PFSK-1 (cell line): ENCODE data around the gene ALG6.

Experiments
- FOXP2 ChIP-seq: optimal IDR thresholded peaks from 2 replicates; pipeline ENCODE3; 2011; ENCODE audit warnings: borderline replicate concordance, control low read depth, inconsistent platforms; ENCODE audit not compliant: insufficient read depth; ENCODE audit errors: extremely low read length, extremely low read depth
- POLR2AphosphoS5 ChIP-seq: IDR thresholded peaks from 2 replicates; pipeline ENCODE4 v1.6.1; 2012; ENCODE audit warnings: low read depth, mild to moderate bottlenecking, control low read depth, low read length, moderate library complexity
- SIN3A ChIP-seq: IDR thresholded peaks from 2 replicates; pipeline ENCODE4 v1.6.1; 2012; ENCODE audit warnings: mild to moderate bottlenecking, low read length, moderate library complexity, borderline replicate concordance; ENCODE audit not compliant: insufficient read depth
- TAF1 ChIP-seq: IDR thresholded peaks from 2 replicates; pipeline ENCODE4 v1.6.1; 2012; ENCODE audit warnings: low read length, control low read depth, borderline replicate concordance; ENCODE audit not compliant: insufficient read depth
- TF ChIP-seq, protein P1 (sequence below), 2 experiments: IDR thresholded peaks; 2 replicates each; pipeline versions ENCODE4 v1.6.1 to v1.8.0; 2011 to 2012; ENCODE audit warnings: low read depth in 2 of 2, low read length in 2 of 2, control low read depth in 1 of 2, inconsistent platforms in 1 of 2, mild to moderate bottlenecking in 1 of 2, moderate library complexity in 1 of 2; ENCODE audit not compliant: insufficient read depth in 1 of 2

The ALG6 gene

DNA sequence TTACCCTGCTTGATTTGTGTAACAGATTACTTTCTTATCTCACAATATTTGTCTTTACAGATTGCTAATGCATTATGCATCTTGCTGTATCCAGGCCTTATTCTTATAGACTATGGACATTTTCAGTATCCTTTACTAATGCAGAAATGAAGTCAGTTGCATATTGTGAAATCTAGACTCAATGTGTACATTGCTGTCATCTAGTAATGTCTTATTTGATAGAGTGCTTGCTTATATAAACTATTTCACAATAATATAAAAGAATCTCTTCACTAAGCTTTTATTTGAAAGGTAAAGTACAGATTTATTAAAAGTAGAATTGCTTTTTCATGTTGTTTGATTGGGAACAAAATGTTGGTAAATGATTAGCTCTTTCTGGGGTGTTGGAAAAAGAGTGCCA, 39.6 kb downstream of the ALG6 start:
- TF ChIP-seq SIN3A (no peak), FOXP2 (no peak), TAF1 (no peak), POLR2AphosphoS5 (no peak)
- TF ChIP-seq, protein P1, sequence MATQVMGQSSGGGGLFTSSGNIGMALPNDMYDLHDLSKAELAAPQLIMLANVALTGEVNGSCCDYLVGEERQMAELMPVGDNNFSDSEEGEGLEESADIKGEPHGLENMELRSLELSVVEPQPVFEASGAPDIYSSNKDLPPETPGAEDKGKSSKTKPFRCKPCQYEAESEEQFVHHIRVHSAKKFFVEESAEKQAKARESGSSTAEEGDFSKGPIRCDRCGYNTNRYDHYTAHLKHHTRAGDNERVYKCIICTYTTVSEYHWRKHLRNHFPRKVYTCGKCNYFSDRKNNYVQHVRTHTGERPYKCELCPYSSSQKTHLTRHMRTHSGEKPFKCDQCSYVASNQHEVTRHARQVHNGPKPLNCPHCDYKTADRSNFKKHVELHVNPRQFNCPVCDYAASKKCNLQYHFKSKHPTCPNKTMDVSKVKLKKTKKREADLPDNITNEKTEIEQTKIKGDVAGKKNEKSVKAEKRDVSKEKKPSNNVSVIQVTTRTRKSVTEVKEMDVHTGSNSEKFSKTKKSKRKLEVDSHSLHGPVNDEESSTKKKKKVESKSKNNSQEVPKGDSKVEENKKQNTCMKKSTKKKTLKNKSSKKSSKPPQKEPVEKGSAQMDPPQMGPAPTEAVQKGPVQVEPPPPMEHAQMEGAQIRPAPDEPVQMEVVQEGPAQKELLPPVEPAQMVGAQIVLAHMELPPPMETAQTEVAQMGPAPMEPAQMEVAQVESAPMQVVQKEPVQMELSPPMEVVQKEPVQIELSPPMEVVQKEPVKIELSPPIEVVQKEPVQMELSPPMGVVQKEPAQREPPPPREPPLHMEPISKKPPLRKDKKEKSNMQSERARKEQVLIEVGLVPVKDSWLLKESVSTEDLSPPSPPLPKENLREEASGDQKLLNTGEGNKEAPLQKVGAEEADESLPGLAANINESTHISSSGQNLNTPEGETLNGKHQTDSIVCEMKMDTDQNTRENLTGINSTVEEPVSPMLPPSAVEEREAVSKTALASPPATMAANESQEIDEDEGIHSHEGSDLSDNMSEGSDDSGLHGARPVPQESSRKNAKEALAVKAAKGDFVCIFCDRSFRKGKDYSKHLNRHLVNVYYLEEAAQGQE (IDR thresholded peaks at IDR 0.05; ENCODE audit: insufficient read depth in 1 of 2, low read depth in 2 of 2, low read length in 2 of 2), result no peak

DNA sequence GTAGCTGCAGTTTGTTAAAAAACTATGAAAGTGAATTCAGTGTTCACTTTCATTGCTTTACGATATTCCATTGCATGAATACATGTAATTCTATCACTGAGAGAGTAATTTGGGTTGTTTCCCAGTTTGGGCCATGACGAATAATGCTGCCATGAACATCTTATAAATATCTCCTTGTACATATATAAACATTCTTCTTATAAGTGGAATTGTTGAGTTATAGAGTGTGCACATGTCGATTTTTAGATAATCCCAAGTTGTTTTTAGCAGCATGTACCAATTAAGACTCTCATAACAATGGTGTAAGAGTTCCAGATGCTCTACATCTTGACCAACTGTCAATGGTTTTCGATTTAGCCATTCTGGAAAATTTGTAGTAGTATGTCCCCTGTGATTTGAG, 40.9 kb downstream of the ALG6 start:
- no peak for TF ChIP-seq TAF1
- TF ChIP-seq FOXP2, result no peak
- no peak for TF ChIP-seq SIN3A
- no peak for TF ChIP-seq POLR2AphosphoS5
- TF ChIP-seq, protein P1 (IDR thresholded peaks at IDR 0.05; ENCODE audit: insufficient read depth in 1 of 2, low read depth in 2 of 2, low read length in 2 of 2), result no peak

GRCh38 chr1:63411066-63411465, 43.6 kb downstream of the ALG6 start:
- TF ChIP-seq, protein P1 (IDR thresholded peaks at IDR 0.05; ENCODE audit: insufficient read depth in 1 of 2, low read depth in 2 of 2, low read length in 2 of 2), result no peak
- no peak for TF ChIP-seq POLR2AphosphoS5
- no peak for TF ChIP-seq SIN3A
- TF ChIP-seq FOXP2, result no peak
- no peak for TF ChIP-seq TAF1

GRCh38 chr1:63413394-63413793, 46.0 kb downstream of the ALG6 start:
- TF ChIP-seq, protein P1 (IDR thresholded peaks at IDR 0.05; ENCODE audit: insufficient read depth in 1 of 2, low read depth in 2 of 2, low read length in 2 of 2), result no peak
- TF ChIP-seq FOXP2 (no peak), TAF1 (no peak), SIN3A (no peak), POLR2AphosphoS5 (no peak)
